ENCODE results near the gene FAM120B. TPM values are rescaled to one million over a fixed set of nuclear protein-coding genes. Genes with fewer than 3 reads are reported as not detected.

FAM120B gene
- total and polyA plus RNA-seq, 2 of the 4 experiments (the other 2 are of a cell fraction): 15.3 to 28.0 TPM

- intact Hi-C loops (cut with micrococcal nuclease): no loop called here
- H2AK9ac ChIP-seq (replicated peaks; ENCODE audit: low read depth, low read length, poor library complexity): no peak overlapping the region
- H2BK5ac ChIP-seq (ENCODE audit: low read depth, low read length, poor library complexity, severe bottlenecking): no peak overlapping the region
- H3K27me3 ChIP-seq (ENCODE audit: control insufficient read depth, insufficient read depth, low read length): no peaks in the 10 kb centered on the region
- dilution Hi-C loops (cut with HindIII; ENCODE audit: low sequenced_read_pairs, unreplicated experiment): no loop called here
- POLR2A ChIA-PET (ENCODE audit: unreplicated experiment): no interaction called here
- no peak overlapping the region for H3K9ac ChIP-seq (ENCODE audit: low read depth, low read length)
- peak; percentile 5 for DNase-seq
- H2AK5ac ChIP-seq (ENCODE audit: low read depth, low read length): no peak overlapping the region
- no peak overlapping the region for H4K5ac ChIP-seq (ENCODE audit: low read depth, low read length)
- no peaks in the 10 kb centered on the region for H4K20me1 ChIP-seq (ENCODE audit: insufficient read depth, low read length)
- no peak overlapping the region for H3K27ac ChIP-seq (ENCODE audit: insufficient read depth, low read length)
- no peak overlapping the region for H3K14ac ChIP-seq (replicated peaks; ENCODE audit: low read depth, low read length)
- WGBS, 2 experiments (ENCODE audit: extremely low coverage in 2 of 2, insufficient read length in 1 of 2): 86% methylated on average over 2 of the region's 8 CpGs; no CpG with 5 or more reads in 1 of the 2 experiments
- peaks cover 2 to 7% of the 10 kb centered on the region in 2 experiments; a peak in 3 of 4 replicates for H3K79me1 ChIP-seq (ENCODE audit: low read depth in 1 of 2, low read length in 2 of 2)
- no peak overlapping the region for H2AFZ ChIP-seq (replicated peaks; ENCODE audit: low read length, poor library complexity)
- CTCF ChIA-PET: interaction anchor here (1.2 kb wide), 1 partner anchor 9 kb away, joined by 4 read pairs; no protein-coding TSS in a partner anchor
- no peak overlapping the region for H3K23ac ChIP-seq (ENCODE audit: low read depth, low read length)
- no peak for TF ChIP-seq CEBPB (IDR thresholded peaks at IDR 0.05; ENCODE audit: low read depth, low read length)
- no peak for TF ChIP-seq BHLHE40 (IDR thresholded peaks at IDR 0.05; ENCODE audit: low read depth, low read length)
- TF ChIP-seq RFX5 (IDR thresholded peaks at IDR 0.05; ENCODE audit: low read depth, low read length): no peak
- TF ChIP-seq MXI1 (IDR thresholded peaks at IDR 0.05; ENCODE audit: borderline replicate concordance, low read depth, low read length): no peak
- no peak for TF ChIP-seq POLR2A (IDR thresholded peaks at IDR 0.05; ENCODE audit: low read depth, low read length)
- TF ChIP-seq USF2 (IDR thresholded peaks at IDR 0.05; ENCODE audit: low read depth, low read length): no peak
- TF ChIP-seq RAD21 (IDR thresholded peaks at IDR 0.05; ENCODE audit: low read length): no peak
- no peak for TF ChIP-seq MAFK (IDR thresholded peaks at IDR 0.05; ENCODE audit: low read depth, low read length)
- TF ChIP-seq MAZ (IDR thresholded peaks at IDR 0.05; ENCODE audit: borderline replicate concordance, low read depth, low read length): no peak
- TF ChIP-seq RCOR1 (IDR thresholded peaks at IDR 0.05; ENCODE audit: insufficient replicate concordance, low read length): no peak
- TF ChIP-seq CTCF (conservative IDR thresholded peaks at IDR 0.05; ENCODE audit: low read depth, low read length): no peak
- no peak for TF ChIP-seq ELK1 (IDR thresholded peaks at IDR 0.05; ENCODE audit: borderline replicate concordance, low read depth, low read length)
- no peak for TF ChIP-seq NFE2L2 (IDR thresholded peaks at IDR 0.05; ENCODE audit: low read depth, low read length)
- TF ChIP-seq CHD1 (IDR thresholded peaks at IDR 0.05; ENCODE audit: low read depth, low read length): no peak
- TF ChIP-seq FOS (IDR thresholded peaks at IDR 0.05; ENCODE audit: low read depth, low read length): no peak
- no peak for TF ChIP-seq SMC3 (IDR thresholded peaks at IDR 0.05; ENCODE audit: low read depth, low read length)
- no peak for ATAC-seq (ENCODE audit: low read depth)
- H4K8ac ChIP-seq (ENCODE audit: low read depth in 2 of 2, low read length in 2 of 2): no peak overlapping the region
- BruUV-seq (replicated peaks): no TSS peak
- H3K4me1 ChIP-seq (ENCODE audit: control insufficient read depth, insufficient read depth, low read length): no peaks in the 10 kb centered on the region; the same call in 1 of the 2 replicates
- H2BK15ac ChIP-seq (ENCODE audit: low read depth, low read length): no peak overlapping the region
- H3K18ac ChIP-seq (ENCODE audit: low read depth, low read length): no peak overlapping the region
- H3K9me1 ChIP-seq (ENCODE audit: insufficient read depth, low read length): peaks cover 1% of the 10 kb centered on the region; the same call in 1 of the 2 replicates
- H3K4me2 ChIP-seq (ENCODE audit: low read depth, low read length): no peak overlapping the region
- in situ Hi-C loops (cut with MboI; ENCODE audit: low sequenced_read_pairs): no loop called here
- no peaks in the 10 kb centered on the region for H3K9me3 ChIP-seq (ENCODE audit: control insufficient read depth, insufficient read depth, low read length)
- H3K4ac ChIP-seq (ENCODE audit: low read depth, low read length): no peak overlapping the region
- H3K56ac ChIP-seq (ENCODE audit: extremely low read depth, insufficient read depth, low read length): no peak overlapping the region
- no peak overlapping the region for H2BK20ac ChIP-seq (ENCODE audit: low read depth, low read length)
- H4K91ac ChIP-seq (ENCODE audit: insufficient read depth, low read depth, low read length): no peak overlapping the region
- peaks cover 16% of the 10 kb centered on the region for H3K36me3 ChIP-seq (ENCODE audit: control insufficient read depth, insufficient read depth, low read length)
- no peak overlapping the region for H2BK120ac ChIP-seq (ENCODE audit: low read depth, low read length)
- H3K4me3 ChIP-seq (ENCODE audit: insufficient read depth, low read depth, low read length): no peak overlapping the region
Observed at GRCh38 chr6:170371588-170371987, 65.0 kb downstream of the FAM120B start.
